GM15510 (cell line): ENCODE results near the gene MUS81.
A peak's percentile ranks its signal among the peaks of the same experiment; 100 is the strongest.

Source experiments
- POLR2A ChIP-seq: IDR thresholded peaks from 3 replicates; pipeline ENCODE4 v1.6.1; 2011; ENCODE audit warnings: borderline replicate concordance; ENCODE audit not compliant: insufficient read length; ENCODE audit errors: extremely low read depth

MUS81 gene

DNA sequence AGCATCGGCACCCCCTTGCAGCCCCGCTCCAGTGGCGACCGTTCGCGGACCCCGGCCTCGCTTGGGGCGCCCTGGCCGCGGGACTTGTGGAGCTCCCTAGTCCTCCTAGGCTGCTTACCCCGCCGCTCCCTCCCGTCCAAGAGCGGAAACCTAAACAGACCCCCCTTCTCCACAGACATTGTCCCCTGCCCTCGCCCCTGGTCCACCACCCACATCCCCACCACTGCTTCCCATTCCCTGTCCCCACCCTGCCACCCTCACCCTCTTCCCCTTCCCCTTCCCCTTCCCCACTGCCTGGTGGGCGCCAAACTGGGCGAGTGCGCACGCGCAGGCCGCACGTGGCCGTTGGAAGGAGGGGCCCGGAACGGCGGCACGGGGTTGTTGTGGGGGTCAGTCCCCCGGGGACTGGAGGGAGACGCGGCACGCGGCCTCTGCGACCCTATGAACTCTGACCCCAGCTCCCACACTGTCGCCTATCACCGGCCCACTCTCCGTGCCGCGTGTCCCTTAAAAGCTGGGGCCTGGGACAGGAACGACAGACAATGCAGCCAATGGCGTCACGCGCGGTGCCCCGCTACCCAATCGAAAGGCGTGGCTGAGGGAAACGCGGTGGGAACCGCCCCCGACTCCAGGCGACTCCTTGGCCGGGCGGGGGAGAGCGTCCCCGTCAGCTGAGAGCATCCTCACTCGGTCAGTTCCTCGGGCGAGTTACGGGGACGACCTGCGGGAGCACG lies 26.8 kb upstream of the MUS81 start, which contains the start of gene SNX32:
TSS of gene SNX32 (plus strand) at position 667 of the 734 bp plus-strand sequence. CDS start 103 bp downstream, outside the sequence.
- peak; percentile 17 for TF ChIP-seq POLR2A

DNA sequence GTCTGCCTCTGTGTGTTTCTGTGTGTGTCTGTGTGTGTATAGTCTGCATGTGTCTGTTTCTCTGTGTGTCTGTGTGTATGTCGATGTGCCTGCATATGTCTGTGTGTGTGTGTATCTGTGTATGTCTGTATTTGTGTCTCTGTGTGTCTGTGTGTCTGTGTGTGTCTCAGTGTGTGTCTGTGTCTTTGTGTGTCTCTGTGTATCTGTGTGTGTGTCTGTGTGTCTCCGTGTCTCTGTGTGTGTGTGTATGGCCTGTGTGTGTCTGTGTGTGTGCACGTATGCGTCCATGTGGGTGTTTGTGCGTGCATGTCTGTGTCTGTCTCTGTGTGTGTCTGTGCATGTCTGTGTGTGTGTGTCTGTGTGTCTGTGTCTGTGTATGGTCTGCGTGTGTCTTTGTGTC lies 26.0 kb upstream of the MUS81 start:
- no peak for TF ChIP-seq POLR2A

DNA sequence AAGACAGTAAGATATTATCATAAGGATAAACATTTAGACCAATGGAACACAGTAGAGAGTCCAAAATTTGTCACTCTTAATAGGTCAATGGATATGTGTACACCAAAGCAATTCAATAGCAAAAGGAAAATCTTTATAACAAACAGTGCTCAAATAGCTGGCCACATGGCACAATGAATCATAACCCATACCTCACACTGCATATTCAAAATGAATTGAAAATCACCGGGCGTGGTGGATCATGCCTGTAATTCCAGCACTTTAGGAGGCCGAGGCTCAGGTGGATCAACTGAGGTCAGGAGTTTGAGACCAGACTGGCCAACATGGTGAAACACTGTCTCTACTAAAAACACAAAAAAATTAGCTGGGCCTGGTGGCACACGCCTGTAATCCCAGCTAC lies 18.1 kb upstream of the MUS81 start:
- TF ChIP-seq POLR2A: no peak

DNA sequence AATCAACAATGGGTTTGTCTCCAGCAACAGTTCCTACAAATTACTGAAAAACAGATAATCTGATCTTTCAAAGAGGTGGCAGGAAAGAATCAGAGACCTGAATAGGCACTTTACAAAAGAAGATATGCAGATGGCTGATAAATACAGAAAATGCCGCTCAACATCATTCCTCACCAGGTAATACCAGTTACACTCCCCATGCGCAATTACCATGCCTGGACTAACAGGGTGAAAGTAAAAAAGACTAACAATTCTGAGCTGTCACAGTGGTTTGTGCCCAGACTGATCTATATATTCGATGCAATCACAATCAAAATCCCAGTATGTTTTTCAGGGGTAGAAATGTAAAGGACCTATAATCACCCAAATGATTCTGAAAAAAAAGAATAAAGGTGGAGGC lies 16.4 kb upstream of the MUS81 start:
- no peak for TF ChIP-seq POLR2A

DNA sequence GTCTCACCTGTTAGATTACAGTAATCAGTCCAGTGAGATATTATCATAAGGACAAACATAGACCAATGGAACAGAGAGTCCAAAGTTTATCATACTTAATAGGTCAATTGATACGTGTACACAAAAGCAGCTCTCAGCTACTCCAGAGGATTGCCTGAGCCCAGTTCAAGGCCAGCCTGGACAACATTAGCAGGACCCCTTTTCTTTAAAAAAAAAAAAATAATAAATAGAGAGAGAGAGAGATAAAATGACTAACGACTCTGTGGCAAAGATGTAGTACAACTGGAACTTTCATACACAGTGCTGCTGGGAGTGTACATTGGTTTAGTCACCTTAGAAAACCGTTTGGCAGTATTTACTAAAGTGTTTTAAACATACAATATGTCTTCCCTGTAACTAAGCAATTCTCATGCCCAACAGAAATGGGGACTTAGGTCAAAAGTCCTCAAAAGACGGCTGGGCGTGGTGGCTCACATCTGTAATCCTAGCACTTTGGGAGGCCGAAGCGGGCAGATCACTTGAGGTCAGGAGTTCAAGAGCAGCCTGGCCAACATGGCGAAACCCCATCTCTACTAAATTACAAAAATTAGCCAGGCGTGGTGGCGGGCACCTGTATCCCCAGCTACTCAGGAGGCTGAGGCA lies 15.9 kb upstream of the MUS81 start:
- TF ChIP-seq POLR2A: no peak

DNA sequence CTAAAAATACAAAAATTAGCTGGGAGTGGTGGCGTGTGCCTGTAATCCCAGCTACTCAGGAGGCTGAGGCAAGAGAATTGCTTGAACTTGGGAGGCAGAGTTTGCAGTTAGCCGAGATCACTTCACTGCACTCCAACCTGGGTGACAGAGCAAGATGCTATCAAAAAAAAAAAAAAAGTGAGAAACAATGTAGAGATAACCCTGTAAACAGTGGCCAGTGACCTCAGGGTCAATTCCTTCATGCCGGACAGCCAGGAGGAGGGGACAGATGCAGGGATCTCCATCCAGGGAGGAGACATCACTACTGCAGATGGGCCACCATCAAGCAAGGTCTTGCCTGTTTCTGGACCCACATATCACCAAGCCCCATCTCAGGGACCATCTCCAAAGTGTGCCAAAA lies 12.5 kb upstream of the MUS81 start:
- TF ChIP-seq POLR2A: no peak

DNA sequence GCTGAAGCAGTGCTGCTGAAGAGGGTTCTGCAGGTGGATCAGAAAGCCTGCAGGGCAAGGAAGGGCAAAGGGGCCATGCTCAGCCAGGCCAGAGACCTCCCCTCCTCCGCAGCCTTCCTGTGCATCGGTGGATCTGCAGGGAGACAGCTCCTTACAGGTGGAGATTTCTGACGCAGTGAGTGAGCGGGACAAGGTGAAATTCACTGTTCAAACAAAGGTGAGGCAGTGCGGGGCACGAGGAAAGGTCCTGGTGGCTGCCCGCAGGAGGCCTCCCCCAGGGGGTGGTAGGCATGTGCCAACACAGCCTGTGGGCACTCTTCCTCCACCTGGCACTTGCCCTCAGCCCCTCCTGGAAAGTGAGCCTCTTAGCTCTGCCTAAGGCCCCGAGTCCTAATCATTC lies 10.9 kb upstream of the MUS81 start:
- TF ChIP-seq POLR2A: no peak

DNA sequence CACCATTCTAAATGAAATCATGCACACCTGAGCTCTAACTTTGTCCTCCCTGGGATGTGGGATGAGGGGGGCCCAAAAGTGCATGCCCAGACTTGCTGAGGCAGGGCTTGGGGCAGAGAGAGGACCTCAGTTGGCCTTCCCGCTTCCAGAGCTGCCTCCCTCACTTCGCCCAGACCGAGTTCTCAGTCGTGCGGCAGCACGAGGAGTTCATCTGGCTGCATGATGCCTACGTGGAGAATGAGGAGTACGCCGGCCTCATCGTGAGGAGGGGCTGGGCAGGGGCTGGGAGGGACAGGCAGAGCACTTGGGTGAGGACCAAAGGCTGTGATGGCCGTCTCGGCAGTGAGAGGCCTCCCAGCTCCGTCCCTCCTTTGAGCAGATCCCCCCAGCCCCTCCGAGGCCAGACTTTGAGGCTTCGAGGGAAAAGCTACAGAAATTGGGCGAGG lies 10.4 kb upstream of the MUS81 start:
- no peak for TF ChIP-seq POLR2A

DNA sequence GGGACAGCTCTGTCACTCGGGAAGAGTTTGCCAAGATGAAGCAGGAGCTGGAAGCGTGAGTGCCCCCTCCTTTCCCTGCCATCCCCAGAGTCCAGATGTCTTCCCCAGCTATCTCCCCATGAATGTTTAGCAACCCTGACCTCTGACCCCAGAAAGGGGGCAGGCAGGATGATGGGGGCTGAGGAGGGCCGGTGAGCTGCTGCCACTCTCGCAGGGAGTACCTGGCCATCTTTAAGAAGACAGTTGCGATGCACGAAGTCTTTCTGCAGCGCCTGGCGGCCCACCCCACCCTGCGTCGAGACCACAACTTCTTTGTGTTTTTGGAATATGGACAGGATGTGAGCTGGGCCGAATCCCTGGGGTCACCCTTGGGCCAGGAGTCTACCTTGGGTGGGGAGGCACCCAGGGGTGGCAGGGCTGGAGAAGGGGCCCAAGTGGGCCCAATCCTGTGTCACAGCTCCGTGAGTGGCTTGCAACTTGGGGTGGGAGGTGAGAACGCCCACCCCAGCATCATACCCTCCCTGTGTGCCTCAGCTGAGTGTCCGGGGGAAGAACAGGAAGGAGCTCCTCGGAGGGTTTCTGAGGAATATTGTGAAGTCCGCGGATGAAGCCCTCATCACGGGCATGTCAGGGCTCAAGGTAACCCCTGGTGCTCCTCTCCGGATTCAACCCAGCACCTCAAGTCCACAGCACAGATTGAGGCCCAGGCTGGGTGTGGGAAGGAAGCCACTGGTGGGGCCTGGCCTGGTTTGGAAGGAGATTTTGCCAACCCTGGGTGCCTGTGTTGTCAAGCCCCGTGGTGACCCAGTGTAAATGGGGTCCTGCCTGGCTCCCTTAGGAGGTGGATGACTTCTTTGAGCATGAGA lies 9.8 kb upstream of the MUS81 start:
- TF ChIP-seq POLR2A: no peak

DNA sequence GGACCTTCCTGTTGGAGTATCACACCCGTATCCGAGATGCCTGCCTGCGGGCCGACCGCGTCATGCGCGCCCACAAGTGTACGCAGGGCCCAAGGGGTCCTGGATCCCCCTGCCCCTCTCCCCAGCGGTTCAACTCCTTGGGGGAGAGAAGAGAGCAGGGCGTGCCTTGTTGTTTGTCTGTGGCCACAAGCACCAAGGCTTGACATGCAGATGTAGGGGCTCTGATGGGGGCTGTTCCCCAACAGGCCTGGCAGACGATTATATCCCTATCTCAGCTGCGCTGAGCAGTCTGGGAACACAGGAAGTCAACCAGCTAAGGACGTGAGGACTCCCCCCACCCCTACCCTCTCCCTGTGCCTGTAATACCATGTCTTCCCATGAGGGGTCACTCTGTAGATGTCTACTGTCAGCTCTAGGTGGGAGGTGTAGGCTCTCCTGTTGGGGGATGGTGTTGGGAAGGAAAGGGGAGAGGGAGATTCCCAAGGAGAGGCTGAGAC lies 9.1 kb upstream of the MUS81 start:
- no peak for TF ChIP-seq POLR2A

DNA sequence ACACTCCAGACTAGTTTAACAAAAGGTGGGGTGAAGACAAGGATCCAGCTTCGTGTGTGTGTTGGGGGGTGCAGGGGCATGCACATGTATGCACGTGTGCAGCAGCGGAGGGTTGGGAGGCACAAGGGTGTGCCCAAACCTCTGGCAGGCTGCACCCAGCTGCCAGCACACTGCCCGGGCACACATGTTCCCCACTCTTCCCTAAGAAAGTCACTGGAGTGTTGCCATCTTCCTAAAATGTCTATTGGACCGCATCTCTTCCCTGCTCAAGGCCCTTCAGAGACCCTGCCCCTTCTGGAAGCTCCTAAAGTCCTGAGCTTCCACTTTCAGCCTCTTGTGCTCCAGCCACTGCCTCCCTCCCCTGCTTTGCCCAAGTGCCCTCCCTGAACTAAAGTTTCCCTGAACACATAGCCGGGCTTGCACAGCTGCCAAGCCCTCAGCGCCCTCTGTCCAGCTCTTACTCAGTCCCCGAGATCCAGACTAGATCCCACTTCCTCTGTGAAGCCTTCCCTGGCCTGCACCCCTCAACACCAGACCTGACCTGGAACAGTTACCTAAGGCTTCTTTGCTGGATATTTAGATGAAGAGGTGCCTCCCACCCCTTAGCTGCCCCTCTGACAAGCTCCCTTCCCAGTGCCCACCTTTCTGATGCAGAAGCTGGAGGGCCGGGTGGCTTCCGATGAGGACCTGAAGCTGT lies 8.3 kb upstream of the MUS81 start:
- TF ChIP-seq POLR2A: peak; percentile 16

DNA sequence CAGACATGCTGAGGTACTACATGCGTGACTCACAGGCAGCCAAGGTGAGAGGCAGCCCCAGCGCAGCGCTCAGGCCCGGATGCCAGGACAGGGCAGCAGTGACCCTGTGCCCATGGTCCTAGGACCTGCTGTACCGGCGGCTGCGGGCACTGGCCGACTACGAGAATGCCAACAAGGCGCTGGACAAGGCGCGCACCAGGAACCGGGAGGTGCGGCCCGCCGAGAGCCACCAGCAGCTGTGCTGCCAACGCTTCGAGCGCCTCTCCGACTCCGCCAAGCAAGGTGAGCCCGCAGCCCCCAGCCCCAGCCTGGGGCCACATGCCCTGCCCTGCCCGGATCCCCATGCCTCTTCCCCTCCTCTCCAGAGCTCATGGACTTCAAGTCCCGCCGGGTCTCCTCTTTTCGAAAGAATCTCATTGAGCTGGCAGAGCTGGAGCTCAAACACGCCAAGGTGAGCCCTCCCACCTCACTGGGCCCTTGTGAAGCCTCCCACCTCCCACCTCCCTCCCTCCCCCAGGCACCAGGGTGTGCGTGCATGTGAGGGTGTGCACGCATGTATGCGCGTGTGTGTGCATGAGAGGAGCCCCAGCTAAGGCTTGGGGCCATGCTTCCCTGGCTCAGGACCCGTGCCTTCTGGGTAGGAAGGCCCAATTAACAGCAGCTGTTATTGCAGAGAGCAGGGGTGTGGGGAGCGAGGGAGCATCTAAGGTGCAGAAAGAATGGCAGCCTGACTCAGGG lies 7.6 kb upstream of the MUS81 start:
- TF ChIP-seq POLR2A: no peak

DNA sequence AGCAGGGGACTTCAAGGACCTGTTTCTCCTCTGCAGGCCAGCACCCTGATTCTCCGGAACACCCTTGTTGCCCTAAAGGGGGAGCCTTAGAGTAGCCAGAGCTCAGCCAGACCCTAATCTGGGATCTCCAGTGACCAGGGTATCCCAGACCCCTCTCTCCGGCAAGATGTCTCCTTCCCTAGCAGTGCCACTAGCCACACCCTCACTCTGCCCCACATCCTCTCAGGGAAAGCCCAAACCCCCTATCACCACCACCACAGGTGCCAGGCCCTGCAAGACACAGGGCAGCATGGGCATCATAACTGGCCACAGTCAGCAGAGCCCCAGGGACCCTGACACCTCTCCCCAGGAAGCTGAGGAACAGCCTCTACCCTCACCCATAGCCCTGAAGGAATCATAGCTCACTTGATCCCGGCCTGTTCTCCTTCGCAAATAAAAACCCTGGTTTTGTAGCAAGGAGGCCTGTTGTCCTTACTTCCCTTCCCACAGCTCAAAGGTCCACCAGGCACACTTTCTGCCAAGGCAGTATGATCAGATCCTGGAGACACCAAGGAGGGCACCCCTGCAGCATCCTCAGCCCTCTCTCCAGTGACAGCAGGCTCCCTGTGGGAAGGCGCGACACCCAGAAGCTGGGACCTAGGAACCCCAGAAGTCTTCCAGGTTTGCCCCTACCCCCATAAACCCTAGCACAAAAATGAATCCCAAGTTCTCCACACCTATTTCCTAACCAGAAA lies 6.8 kb upstream of the MUS81 start:
- TF ChIP-seq POLR2A: no peak
